ENCODE data around the gene EDIL3.

Gene EDIL3

GRCh38 chr5:84257061-84257460 lies 127.6 kb downstream of the EDIL3 start:
- DNase-seq: no peak

DNA sequence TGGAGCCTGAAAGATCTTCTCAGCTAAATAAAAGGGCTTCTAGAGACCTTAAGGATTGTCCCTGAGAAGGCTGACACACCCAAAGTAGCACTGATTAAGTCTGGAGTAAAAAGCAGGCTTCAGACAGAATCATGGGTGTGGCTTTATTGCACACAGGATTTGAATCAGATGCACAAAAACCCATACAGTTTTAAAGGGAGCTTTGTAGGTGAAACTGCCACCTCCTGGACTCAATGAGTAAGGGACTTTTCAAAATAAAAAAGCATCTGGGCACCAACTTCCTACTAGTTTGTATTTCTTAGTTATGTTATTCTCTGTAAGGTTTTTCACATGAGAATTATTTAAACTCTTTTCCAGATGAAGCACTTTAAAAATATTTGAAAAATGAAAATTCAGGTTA lies 129.4 kb downstream of the EDIL3 start:
- no peak for DNase-seq

DNA sequence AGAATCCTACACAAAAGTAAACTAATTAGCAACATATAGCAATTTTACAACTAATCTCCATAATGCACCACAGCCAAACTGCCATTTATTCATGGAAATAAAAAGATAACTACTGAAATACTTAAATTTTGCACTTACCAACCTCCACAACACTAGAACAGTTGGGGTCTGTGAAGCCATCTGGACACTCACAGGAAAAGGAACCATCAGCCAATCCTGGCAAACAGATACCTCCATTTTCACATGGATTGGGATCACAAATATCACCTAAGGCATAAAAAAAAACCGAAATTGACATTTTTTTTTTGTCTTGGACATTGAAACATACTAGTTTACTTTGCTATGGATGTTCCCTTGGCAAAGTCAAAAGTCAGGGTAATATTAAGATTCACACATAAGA lies 130.7 kb downstream of the EDIL3 start:
- no peak for DNase-seq

GRCh38 chr5:84251503-84251902 lies 133.2 kb downstream of the EDIL3 start:
- no peak for DNase-seq

GRCh38 chr5:84249918-84250630 lies 134.6 kb downstream of the EDIL3 start:
- DNase-seq: no peak

DNA sequence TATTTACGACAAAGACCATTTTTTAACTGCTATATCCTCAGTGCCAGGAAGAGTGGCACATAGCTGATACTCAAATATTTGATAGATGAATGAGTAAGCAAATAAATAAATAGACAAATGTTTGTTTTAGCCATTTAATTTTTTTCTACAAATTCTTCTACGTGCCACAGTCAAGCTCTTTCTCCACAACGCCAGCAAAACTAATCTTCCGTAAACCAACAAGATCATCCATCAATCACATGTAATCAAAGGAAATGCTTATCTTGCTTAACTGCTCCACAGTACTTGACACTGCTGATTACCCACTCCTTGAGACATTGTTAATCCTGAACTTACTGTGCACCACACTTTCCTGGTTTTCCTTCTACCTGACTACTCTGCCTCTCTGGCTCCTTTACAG lies 136.7 kb downstream of the EDIL3 start:
- DNase-seq: no peak

DNA sequence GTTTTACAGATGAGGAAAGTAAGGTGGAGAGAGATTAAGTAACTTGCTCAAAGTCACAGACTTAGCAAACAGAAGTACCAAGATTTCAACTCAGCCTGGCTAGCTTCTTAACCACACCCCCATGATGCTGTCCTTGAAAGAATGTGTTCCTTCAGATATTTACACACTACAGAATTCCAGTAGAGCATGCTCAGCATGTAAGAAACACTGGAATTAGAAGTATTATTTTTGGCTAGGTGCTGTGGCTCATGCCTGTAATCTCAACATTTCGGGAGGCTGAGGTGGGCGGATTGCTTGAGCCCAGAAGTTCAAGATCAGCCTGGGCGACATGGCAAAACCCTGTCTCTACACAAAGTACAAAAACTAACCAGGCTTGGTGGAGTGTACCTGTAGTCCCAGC lies 142.4 kb downstream of the EDIL3 start:
- no peak for DNase-seq

DNA sequence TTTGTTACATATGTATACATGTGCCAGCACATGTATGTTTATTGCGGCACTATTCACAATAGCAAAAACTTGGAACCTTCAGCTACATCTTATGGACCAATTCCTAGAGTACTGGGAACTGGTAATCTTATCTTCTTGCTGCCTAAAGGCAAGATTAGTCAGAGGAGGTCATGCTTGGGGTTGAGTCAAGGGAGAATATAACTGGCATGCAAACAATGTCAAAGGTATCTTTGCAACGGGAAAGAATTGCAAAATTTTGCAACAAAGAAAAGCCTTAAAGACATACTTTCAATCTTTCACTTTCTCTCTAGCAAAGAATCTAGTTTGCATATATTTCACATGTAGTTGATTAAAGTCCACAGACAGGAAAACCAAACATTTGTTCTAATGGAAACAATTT lies 145.2 kb downstream of the EDIL3 start:
- no peak for DNase-seq

GRCh38 chr5:84237126-84237525 lies 147.6 kb downstream of the EDIL3 start:
- no peak for DNase-seq

DNA sequence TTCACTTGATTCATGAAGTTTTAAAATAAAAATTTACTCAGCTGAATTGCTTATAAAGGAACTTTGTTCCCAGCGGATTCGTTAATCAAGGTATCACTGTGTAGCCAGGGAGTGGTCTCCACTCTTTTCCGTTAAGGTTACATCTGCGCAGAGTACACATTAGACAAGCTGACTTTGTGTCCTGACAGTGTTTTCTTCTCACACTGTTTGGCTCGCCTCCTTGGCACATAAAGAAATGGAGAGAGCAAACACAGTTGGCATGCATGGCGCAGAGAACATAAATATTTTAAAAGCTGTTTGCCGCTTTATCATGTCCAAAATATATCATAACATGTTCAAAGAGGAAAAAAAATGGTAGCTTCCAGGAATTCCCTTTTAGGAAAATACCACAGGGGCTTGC lies 153.2 kb downstream of the EDIL3 start:
- DNase-seq: no peak

DNA sequence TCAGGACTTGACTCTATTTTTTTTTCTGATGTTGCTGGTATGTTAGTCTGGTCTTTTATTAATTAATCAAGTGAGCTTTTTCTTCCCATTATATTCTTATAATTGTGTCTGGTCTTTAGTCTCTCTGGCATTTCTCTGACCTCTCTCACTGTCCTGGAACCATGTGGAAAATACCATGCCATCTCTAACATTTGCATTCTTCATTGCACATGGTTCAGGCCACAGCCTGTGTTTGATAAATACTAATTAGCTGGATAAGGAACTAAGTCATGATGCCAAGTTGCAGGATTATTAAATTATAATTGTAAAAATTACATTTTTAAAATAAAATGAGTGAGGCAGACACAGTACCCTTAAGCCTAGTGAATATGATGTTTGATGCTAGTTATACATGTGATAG lies 155.6 kb downstream of the EDIL3 start:
- DNase-seq: no peak

- no peak for DNase-seq
Measured at GRCh38 chr5:84228266-84228665, 156.4 kb downstream of the EDIL3 start.

GRCh38 chr5:84227236-84227635 lies 157.4 kb downstream of the EDIL3 start:
- no peak for DNase-seq

DNA sequence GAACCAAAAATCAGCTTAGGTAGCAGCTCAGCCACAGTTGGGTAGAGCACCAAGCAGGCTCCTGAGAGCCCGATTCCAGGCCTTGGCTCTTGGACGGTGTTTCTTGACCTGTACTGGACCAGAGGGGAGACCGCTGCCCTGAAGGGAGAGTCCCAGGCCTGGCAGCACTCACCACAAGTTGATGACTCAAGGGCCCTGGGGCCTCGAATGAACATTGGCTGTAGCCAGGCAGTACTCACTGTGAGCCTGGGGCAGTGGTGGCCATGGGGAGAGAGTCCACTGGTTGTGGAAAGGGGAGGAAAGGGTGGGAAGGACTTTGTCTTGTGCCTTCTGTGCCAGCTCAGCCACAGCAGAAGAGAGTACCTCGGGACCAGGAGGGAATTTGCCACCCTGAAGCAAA lies 166.1 kb downstream of the EDIL3 start:
- no peak for DNase-seq

- no peak for DNase-seq
Measured at GRCh38 chr5:84215521-84215920, 169.2 kb downstream of the EDIL3 start.

DNA sequence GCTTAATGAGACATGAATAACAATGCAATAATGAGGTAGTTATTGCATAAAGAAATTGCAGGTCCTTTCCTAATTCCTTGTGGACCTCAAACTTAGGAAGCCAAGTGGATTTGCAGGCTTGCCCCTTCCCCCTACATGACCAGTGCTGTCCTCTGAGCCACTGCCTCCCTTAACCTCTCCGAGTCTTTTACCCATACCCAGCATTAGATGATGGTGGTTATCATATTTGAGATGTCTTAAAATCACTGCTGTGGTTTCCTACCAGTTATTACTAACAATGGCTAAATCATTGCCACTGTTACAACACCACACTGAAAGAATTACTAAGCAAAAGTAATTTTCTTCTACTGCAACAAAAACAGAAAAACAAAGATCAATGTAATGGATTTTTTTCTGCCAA lies 170.8 kb downstream of the EDIL3 start:
- DNase-seq: no peak

DNA sequence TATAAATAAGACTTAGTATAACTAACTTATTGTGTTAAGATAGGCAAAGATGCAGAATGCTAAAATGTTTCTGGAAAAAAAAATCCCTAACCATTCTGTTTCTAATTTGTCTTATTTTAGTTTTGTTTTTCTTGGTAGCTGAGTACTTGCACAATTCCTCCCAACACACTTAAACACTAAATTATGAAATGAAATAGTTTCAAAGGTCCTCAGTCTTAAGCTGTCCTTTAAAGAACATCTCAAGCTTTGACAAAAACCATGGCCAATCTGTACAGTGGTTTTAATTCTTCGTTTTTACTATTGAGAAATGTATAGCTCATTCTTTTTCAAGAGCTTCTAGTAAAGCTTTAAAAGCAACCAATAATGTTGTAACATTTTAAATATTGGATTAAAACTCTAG lies 171.5 kb downstream of the EDIL3 start:
- DNase-seq: no peak

DNA sequence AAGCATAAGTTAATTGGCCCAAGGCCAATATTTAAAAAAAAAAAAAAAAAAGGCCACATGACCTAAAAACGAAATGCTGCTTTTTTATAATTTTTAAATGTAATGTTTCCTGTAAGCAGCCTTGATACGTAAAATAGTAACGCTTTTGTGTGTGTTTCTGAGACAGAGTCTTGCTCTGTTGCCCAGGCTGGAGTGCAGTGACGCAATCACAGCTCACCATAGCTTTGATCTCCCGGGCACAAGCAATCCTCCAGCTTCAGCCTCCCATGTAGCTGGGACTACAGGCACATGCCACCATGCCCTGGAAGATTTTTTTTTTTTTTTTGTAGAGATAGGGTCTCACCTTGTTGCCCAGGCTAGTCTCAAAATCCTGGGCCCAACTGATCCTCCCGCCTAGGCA lies 179.9 kb downstream of the EDIL3 start:
- DNase-seq: no peak

GRCh38 chr5:84202136-84202535 lies 182.5 kb downstream of the EDIL3 start:
- DNase-seq: no peak

GRCh38 chr5:84197538-84197937 lies 187.1 kb downstream of the EDIL3 start:
- no peak for DNase-seq

- no peak for DNase-seq
Measured at GRCh38 chr5:84191281-84191680, 193.4 kb downstream of the EDIL3 start.

DNA sequence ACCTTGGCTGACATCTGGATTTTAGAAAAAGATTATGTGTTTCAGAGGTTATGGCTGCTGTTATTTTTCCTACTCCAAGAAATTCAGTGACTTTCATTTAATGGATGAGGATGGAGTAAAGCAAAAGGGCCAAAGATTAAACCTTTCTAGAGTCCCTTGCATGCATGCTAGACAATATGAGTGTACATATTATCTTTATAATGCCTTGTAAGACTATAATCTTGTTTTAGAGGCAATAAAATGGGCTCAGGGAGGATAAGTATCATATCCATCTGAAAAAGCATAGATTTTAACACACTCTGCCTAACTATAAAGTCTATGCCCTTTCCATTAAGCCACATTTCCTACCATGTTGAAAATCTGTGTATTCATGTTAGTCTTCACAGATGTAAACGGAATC lies 199.8 kb downstream of the EDIL3 start:
- no peak for DNase-seq

DNA sequence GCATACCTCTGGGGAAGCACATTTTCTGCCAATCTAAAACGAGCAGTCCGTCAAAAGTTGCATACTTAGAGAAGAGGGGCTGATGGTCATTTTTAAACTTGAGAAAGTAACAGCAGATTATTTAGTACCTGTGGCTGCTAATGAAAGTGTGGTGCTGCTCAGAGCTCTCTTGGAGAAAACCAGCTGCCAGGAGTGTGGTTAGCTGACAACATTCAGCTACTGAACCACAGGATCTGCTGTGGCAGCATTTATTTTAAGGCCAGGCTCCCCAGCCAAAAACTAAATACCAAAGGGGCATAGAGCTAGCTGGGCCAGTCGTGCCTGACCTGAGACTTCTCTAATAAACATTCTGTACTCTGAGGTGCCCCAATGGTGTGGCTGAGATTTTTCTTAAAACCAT lies 203.6 kb downstream of the EDIL3 start:
- DNase-seq: no peak

- no peak for DNase-seq
Measured at GRCh38 chr5:84168841-84169240, 215.8 kb downstream of the EDIL3 start.

GRCh38 chr5:84163671-84164070 lies 221.0 kb downstream of the EDIL3 start:
- DNase-seq: no peak

DNA sequence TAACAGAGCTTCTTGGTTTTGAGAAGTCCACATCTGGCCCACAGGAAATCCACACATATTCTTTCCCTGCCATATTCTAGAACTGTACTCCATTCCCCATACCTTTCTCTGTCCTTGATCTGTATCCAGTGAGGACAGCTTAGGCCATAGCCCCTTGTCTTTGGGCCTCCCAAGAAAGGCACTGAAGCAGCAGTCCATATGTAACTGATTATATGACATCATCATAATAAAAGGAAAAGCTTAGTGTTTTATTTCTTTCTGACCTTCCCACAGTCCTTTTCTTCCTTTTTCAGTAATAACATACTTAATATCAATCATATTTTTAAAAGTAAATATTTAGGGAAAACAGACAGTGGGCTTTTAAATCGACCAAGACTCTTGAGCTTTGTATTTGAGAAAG lies 222.0 kb downstream of the EDIL3 start:
- no peak for DNase-seq
